Measurements from ENCODE around the gene RNMT.

DNA sequence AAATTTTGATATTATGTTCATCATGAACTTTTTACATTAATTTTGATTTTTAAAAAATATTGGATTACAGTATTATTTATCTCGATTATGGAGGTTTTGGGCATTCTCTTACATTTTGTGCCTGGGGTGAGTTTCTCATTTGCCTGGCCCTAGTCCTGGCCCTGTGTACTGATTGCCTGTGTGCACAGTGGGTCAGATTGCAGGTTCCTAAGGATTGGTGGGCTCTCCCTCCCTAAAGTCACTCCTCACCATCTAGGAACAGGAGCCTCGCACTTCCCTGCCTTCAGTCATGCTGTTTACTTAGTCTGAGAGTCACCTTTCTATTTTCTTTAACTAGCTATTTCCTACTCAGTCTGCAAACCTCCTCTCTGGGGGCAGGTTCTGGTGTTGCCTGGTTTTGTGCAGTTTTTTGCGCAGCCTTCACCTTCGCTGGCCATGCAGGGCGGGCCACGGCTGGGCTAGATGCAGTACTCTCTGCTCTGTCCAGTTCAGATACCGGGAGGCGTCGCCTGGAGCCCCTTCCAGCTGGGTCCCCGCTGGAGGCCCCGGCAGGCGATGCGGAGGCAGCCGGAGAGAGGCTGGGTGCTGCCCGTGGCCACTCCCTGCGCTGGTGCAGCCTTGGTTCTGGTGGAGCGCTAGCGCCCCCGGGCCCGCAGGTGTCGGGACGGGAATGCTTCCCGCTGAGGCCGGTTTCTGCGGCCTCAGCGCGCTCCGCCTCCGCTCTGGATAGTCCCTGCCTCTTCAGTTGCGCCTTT lies 74.2 kb downstream of the RNMT start:
- TF ChIP-seq POLR2A (IDR thresholded peaks at IDR 0.05; ENCODE audit: low read length) (no peak), GATA1 (IDR thresholded peaks at IDR 0.05; ENCODE audit: low read depth, low read length) (no peak)

Measured in erythroblast (primary cell).